ENCODE results near the gene TNIK. TPM values are rescaled to one million over a fixed set of nuclear protein-coding genes. Genes with fewer than 3 reads are reported as not detected.
"Not testable (repeated sequence)": the region's sequence is repeated elsewhere in the genome, so short reads cannot be mapped to it uniquely, and the experiment has no call there.

Gene TNIK
- total RNA-seq, 1 experiment from 2014 or later, result 10.4 TPM

- no peak for DNase-seq (ENCODE audit: low read depth, low spot score)
- in situ Hi-C loops (cut with HindIII; ENCODE audit: low pct_unique_long_range_greater_than_20kb, low sequenced_read_pairs), result no loop called here
Observed at GRCh38 chr3:171454041-171454440, 6.2 kb downstream of the TNIK start.

DNA sequence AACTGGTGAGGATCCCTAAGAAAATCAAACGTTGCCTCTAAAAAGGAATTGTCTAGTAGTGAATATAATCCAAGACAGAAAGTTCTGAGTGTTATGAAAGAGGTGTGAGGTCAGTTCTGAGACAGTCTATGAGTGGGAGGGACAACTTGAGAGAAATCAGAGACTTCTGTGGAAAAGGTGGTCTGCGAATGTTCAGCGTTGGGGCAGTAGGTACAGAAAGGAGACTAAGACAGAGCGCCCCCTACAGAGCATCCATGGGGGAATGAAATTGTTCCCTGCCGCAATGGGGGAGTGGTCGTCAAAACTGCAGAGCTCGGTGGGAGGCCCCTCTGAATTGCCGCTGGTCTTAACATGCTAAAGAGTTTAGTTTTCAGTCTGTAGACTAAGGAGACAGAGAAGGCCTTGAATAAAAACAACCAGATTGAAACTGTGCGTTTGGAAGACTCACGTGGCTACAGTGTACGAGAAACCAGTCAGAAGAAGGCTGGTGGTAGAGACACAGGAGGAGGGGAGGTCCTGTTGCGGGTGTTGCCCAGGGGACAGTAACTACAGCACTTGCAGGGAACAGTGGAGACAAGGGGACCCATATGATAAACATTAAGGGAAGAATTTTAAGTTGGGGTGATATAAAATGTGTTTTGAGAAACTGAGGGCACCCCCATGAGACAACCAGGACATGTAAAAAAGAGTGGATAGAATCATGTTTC lies 6.9 kb downstream of the TNIK start:
- in situ Hi-C loops (cut with HindIII; ENCODE audit: low pct_unique_long_range_greater_than_20kb, low sequenced_read_pairs), result no loop called here
- peak; percentile 26 for DNase-seq (ENCODE audit: low read depth, low spot score)

GRCh38 chr3:171452328-171452727 lies 7.9 kb downstream of the TNIK start:
- no peak for DNase-seq (ENCODE audit: low read depth, low spot score)
- in situ Hi-C loops (cut with HindIII; ENCODE audit: low pct_unique_long_range_greater_than_20kb, low sequenced_read_pairs), result no loop called here

DNA sequence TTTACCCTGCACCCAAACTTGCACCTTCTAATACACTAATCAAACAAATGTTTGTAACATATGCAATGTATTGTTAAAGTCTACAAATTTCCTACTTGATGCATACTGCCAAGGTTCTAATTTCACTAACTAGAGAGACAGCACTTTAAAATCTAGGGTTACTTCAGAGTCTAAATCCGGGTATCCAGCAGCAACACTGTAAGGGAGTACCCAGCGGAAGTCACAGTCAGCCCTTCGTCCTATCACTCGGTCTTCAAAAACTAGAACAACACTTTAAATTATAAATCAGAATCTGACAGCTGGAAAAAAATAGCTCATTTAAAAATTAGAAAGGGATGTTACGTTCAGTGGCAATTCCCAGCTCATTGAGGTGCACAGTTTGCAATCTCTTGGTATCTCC lies 8.3 kb downstream of the TNIK start:
- no peak for DNase-seq (ENCODE audit: low read depth, low spot score)
- in situ Hi-C loops (cut with HindIII; ENCODE audit: low pct_unique_long_range_greater_than_20kb, low sequenced_read_pairs), result no loop called here

DNA sequence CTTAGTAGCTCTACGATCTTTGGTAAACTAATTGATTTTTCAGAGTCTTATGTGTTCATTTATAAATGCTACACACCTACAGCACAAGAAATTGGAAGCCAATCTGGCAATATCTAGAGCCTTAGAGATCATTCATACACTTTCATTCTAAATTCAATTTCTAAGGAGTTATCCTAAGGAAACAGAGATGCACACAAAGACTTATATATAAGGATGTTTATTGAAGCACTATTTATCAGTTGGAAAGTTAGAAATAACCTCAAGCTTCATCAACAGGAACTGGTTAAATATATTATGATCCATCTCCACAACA lies 12.7 kb downstream of the TNIK start:
- DNase-seq (ENCODE audit: low read depth, low spot score); in situ Hi-C loops (cut with HindIII; ENCODE audit: low pct_unique_long_range_greater_than_20kb, low sequenced_read_pairs): not testable (repeated sequence)

GRCh38 chr3:171446801-171447578 lies 13.2 kb downstream of the TNIK start:
- peak; percentile 37 for DNase-seq (ENCODE audit: low read depth, low spot score)
- in situ Hi-C loops (cut with HindIII; ENCODE audit: low pct_unique_long_range_greater_than_20kb, low sequenced_read_pairs), result no loop called here

GRCh38 chr3:171446301-171446700 lies 13.9 kb downstream of the TNIK start:
- no peak for DNase-seq (ENCODE audit: low read depth, low spot score)
- in situ Hi-C loops (cut with HindIII; ENCODE audit: low pct_unique_long_range_greater_than_20kb, low sequenced_read_pairs), result no loop called here

DNA sequence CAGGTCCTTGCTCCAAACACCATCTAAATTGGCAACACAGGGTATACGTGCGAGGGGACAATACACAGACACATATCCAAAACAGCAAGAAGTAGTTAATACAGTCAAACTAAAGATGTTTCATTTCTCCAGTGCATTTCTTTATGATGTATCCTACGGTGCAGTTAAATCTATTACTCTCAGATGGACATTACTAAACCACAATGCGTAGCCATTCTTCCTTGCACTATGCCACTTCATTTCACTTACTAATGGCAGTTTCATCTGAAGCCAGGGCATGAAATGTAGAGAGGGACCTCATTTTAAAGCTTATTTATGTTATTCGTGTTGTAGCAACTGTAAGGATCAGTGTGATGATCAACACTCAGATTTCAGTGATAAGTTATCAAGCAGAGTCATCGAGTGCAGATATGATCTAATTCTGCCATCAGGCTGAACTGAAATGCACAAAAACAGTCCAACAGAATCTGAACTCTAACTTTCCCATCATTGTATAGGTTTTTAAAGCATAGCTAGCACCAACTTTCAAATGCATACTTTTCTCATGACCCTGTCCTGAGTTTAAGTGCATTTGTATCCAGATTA lies 14.5 kb downstream of the TNIK start:
- DNase-seq (ENCODE audit: low read depth, low spot score), result no peak
- in situ Hi-C loops (cut with HindIII; ENCODE audit: low pct_unique_long_range_greater_than_20kb, low sequenced_read_pairs), result no loop called here

- in situ Hi-C loops (cut with HindIII; ENCODE audit: low pct_unique_long_range_greater_than_20kb, low sequenced_read_pairs), result no loop called here
- DNase-seq (ENCODE audit: low read depth, low spot score), result no peak
Observed at GRCh38 chr3:171444001-171444690, 16.1 kb downstream of the TNIK start.

DNA sequence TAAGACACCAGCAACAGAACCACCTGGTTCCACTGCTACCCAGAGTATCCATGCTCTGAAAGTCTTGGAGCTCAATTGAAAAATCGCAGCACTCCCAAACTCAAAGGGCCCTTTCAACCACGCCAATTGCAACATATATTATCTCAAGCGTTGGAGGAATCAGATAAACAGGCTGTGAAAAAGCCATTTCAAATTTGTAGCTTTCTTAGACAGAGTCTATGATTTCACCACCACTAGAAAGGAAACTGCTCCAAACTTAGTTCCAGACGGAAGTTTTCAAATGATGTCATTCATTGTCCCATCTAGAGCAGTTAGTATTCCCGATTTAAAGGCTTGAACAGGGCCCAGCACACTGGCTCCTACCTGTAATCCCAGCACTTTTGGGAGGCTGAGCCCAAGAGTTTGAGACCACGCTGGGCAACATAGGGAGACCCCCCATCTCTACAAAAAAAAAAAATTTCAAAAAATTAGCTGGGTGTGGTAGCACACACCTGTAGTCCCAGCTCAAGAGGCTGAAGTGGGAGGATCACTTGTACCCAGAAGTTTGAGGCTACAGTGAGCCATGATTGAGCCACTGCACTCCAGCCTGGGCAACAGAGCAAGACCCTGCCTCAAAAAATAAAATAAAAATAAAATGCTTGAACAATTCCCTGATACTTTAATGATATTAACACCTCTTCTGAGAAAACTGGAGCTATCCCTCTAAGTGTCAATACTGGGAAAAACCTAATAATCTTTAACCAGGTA lies 16.8 kb downstream of the TNIK start:
- in situ Hi-C loops (cut with HindIII; ENCODE audit: low pct_unique_long_range_greater_than_20kb, low sequenced_read_pairs), result no loop called here
- peak; percentile 37 for DNase-seq (ENCODE audit: low read depth, low spot score)

DNA sequence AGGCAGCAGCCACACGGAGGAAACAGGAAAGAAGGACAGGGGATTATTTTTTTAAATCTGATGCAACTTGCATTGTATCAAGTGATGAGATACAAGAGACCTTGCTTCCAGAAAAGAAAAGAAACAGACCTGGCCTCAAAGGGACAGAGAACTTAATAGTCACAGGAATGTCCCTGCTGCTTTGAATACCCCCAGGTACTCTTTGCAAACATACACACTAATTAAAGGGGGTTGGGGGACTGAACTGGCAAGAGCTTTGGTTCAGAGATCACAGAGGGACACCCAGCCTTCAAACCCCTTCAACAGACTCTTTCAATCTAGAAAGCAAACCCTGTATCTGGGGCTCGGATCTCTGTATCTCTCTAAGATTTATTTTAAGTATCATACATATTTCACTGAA lies 18.0 kb downstream of the TNIK start:
- in situ Hi-C loops (cut with HindIII; ENCODE audit: low pct_unique_long_range_greater_than_20kb, low sequenced_read_pairs), result no loop called here
- DNase-seq (ENCODE audit: low read depth, low spot score), result no peak

- no peak for DNase-seq (ENCODE audit: low read depth, low spot score)
Observed at GRCh38 chr3:171441381-171441780, 18.8 kb downstream of the TNIK start.

GRCh38 chr3:171439996-171440395 lies 20.2 kb downstream of the TNIK start:
- in situ Hi-C loops (cut with HindIII; ENCODE audit: low pct_unique_long_range_greater_than_20kb, low sequenced_read_pairs), result no loop called here
- no peak for DNase-seq (ENCODE audit: low read depth, low spot score)

More at GRCh38 chr3:171441381-171441780, 18.8 kb downstream of the TNIK start:
- in situ Hi-C loops (cut with HindIII; ENCODE audit: low pct_unique_long_range_greater_than_20kb, low sequenced_read_pairs), result no loop called here

DNA sequence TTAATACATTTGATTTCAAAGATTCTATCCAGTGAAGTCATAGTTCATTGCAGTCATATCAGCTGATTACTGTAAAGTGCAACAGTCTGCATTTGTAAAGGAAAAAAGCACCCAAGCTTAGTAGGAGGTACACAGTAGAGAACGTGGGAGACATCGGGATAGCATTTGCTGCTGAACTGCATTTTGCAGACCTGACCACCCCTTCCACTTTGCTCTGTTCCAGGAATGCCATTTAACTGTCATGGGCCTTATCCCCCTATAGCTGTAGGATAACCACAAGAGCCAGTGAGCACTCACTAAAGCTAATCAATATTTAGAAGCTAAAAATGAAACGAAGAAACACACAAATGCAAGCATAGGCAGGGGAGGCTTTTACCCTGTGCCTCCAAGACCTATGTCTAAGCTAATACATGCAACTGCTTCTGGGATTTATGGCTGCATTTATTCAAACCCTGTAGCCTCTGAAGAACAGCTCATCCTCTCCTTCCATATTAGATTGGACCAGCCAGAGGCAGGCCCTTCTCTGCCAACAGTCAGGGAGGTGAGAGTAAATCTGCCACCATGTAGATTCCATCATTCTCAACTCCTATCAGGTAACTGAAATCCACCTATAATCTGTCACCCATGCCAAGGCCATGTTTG lies 23.0 kb downstream of the TNIK start:
- DNase-seq (ENCODE audit: low read depth, low spot score), result no peak
- in situ Hi-C loops (cut with HindIII; ENCODE audit: low pct_unique_long_range_greater_than_20kb, low sequenced_read_pairs), result no loop called here

- no peak for DNase-seq (ENCODE audit: low read depth, low spot score)
- in situ Hi-C loops (cut with HindIII; ENCODE audit: low pct_unique_long_range_greater_than_20kb, low sequenced_read_pairs), result no loop called here
Observed at GRCh38 chr3:171436380-171436779, 23.8 kb downstream of the TNIK start.

DNA sequence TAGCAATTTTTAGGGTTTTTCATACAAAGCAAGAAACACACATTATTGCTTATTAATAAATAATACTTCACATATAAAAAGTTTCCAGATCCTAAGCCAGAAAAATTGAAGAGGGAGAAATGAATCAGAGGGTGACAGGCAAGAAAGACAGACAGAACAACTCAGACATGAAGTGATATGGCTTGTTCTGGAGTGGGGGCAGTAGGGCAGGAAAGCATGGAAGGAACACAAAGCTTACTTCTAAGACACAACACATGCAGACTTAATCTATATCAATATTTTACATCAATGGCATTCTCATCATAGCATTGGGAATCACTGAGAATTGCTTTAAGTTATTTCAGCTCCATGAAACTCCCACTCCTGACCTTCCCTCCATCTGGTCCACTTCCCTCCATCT lies 24.4 kb downstream of the TNIK start:
- in situ Hi-C loops (cut with HindIII; ENCODE audit: low pct_unique_long_range_greater_than_20kb, low sequenced_read_pairs), result no loop called here
- no peak for DNase-seq (ENCODE audit: low read depth, low spot score)

- in situ Hi-C loops (cut with HindIII; ENCODE audit: low pct_unique_long_range_greater_than_20kb, low sequenced_read_pairs), result no loop called here
Observed at GRCh38 chr3:171435143-171435542, 25.1 kb downstream of the TNIK start.

More at GRCh38 chr3:171435143-171435542, 25.1 kb downstream of the TNIK start:
- DNase-seq (ENCODE audit: low read depth, low spot score), result no peak
